GM23248 (cell line): Measurements from ENCODE around the gene F9. TPM values are rescaled to one million over a fixed set of nuclear protein-coding genes. Genes with fewer than 3 reads are reported as not detected.

Source experiments
- DNase-seq: peaks from one replicate; pipeline ENCODE4 v3.0.0-alpha.2; 2015
- H2AFZ ChIP-seq: fragments of 200-600 bp; sonication (generic); 2 replicates; pipeline ENCODE4 v1.6.1; 2016; ENCODE audit warnings: antibody characterized with exemption
- H3F3A ChIP-seq: fragments of 200-600 bp; sonication (generic); 2 replicates; pipeline ENCODE4 v1.6.1; 2016; ENCODE audit warnings: mild to moderate bottlenecking, antibody characterized with exemption, mixed run types; ENCODE audit not compliant: insufficient read depth
- H3K27ac ChIP-seq: fragments of 200-600 bp; sonication (generic); 2 replicates; pipeline ENCODE4 v1.5.1; 2016; ENCODE audit warnings: mild to moderate bottlenecking
- H3K27me3 ChIP-seq: fragments of 200-600 bp; sonication (generic); replicated peaks from 2 replicates; pipeline ENCODE4 v1.6.1; 2016; ENCODE audit warnings: mild to moderate bottlenecking; ENCODE audit not compliant: insufficient read depth
- H3K36me3 ChIP-seq: fragments of 200-600 bp; sonication (generic); 2 replicates; pipeline ENCODE4 v1.6.1; 2016; ENCODE audit warnings: low read depth, mild to moderate bottlenecking
- H3K4me1 ChIP-seq: fragments of 200-600 bp; sonication (generic); 2 replicates; pipeline ENCODE4 v1.6.1; 2016; ENCODE audit warnings: mild to moderate bottlenecking; ENCODE audit not compliant: insufficient read depth
- H3K4me2 ChIP-seq: fragments of 200-600 bp; sonication (generic); one replicate; pipeline ENCODE4 v1.6.1; 2016; ENCODE audit warnings: mild to moderate bottlenecking; ENCODE audit not compliant: unreplicated experiment
- H3K4me3 ChIP-seq: fragments of 200-600 bp; sonication (generic); 2 replicates; pipeline ENCODE4 v1.5.1; 2016; ENCODE audit warnings: mild to moderate bottlenecking
- H3K79me2 ChIP-seq: fragments of 200-600 bp; sonication (generic); 2 replicates; pipeline ENCODE4 v1.6.1; 2016; ENCODE audit warnings: mild to moderate bottlenecking; ENCODE audit not compliant: insufficient read depth
- H3K9ac ChIP-seq: fragments of 200-600 bp; sonication (generic); 2 replicates; pipeline ENCODE4 v1.6.1; 2016; ENCODE audit warnings: mild to moderate bottlenecking
- H3K9me2 ChIP-seq: fragments of 200-600 bp; sonication (generic); 2 replicates; pipeline ENCODE4 v1.6.1; 2016; ENCODE audit warnings: mixed run types, mild to moderate bottlenecking, moderate library complexity; ENCODE audit not compliant: insufficient read depth
- H3K9me3 ChIP-seq: fragments of 200-600 bp; sonication (generic); one replicate; pipeline ENCODE4 v1.6.1; 2017; ENCODE audit warnings: low read depth
- H4K20me1 ChIP-seq: fragments of 200-600 bp; sonication (generic); 2 replicates; pipeline ENCODE4 v1.6.0; 2016; ENCODE audit not compliant: insufficient read depth
- EZH2 ChIP-seq: fragments of 200-600 bp; sonication (generic); IDR thresholded peaks from 2 replicates; pipeline ENCODE4 v1.6.1; 2018; ENCODE audit warnings: antibody characterized with exemption, mild to moderate bottlenecking; ENCODE audit not compliant: insufficient read depth, poor library complexity, severe bottlenecking
- EZH2phosphoT487 ChIP-seq: fragments of 200-600 bp; sonication (generic); IDR thresholded peaks from 2 replicates; pipeline ENCODE4 v1.6.1; 2018; ENCODE audit warnings: antibody characterized with exemption, moderate library complexity, mild to moderate bottlenecking, low read depth; ENCODE audit not compliant: insufficient read depth
- WGBS, 2 experiments: methylation state at CpG; one replicate each; pipeline ENCODE4 v1.1.6; 2015 to 2017; ENCODE audit warnings: low lambda C conversion rate in 2 of 2, low coverage in 1 of 2; ENCODE audit errors: missing lambda C conversion rate in 2 of 2; 5-methylcytosine and 5-hydroxymethylcytosine counted together
- in situ Hi-C: fragments of 300-500 bp; cut with MboI; formaldehyde crosslinking; loops from 2 replicates; pipeline ENCODE4 v1.15.0; 2020
- polyA plus RNA-seq: library from polyadenylated mRNA; unstranded; fragments of >200 nt; fragmentation: Nextera tagmentation; extraction: Ambion mirVana; gene quantifications from 2 replicates; pipeline ENCODE4 v1.2.1, GENCODE V29; 2016
- total RNA-seq: library from RNA; depleted of rRNA; stranded (reverse); fragments of >200 nt; shearing (Covaris generic); gene quantifications from 2 replicates; pipeline ENCODE4 v1.2.3, GENCODE V29; 2014; rRNA removed

Gene F9
- total and polyA plus RNA-seq, 2 experiments from 2014 or later = not detected

- TF ChIP-seq EZH2 (no peak), EZH2phosphoT487 (no peak)
- Histone ChIP-seq H3K9me3 (no peaks in the 10 kb centered on the region), H3K4me2 (no peak overlapping the region), H3K4me3 (no peak overlapping the region), H4K20me1 (no peaks in the 10 kb centered on the region), H3K27me3 (0 out of 2 replicates have a peak, but pooled peaks cover 3% of the 10 kb centered on the region), H3F3A (no peaks in the 10 kb centered on the region), H3K79me2 (no peaks in the 10 kb centered on the region), H3K4me1 (no peaks in the 10 kb centered on the region), H3K9me2 (no peaks in the 10 kb centered on the region), H3K9ac (no peak overlapping the region), H2AFZ (no peak overlapping the region), H3K36me3 (no peaks in the 10 kb centered on the region), H3K27ac (no peak overlapping the region)
- 59 to 82% methylated on average over 1 of the region's 1 CpG for WGBS, 2 experiments
- no peak for DNase-seq
- in situ Hi-C loops = loop anchor here (25.0 kb wide), 2 partner anchors 730 to 805 kb away; no protein-coding TSS in a partner anchor
Observed at GRCh38 chrX:139566981-139567380, 36.4 kb downstream of the F9 start.

DNA sequence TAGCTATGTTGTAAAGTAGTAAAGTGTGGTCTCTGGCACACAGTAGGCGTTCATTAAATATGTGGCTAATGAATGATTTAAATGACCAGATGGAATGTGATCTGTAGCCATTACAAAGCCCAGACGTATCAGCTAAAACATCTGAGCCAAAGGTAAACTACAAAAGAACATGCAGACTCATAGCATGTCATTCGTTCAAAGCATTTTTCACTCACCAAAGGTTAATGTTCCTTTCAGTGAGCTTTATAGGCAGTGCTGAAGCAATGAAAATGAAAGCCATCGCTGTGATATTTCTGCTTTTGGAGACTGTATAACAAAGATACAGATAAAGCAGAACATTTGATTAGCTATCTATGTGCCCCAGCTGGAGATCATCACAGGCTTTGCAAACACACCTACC lies 50.5 kb downstream of the F9 start:
- in situ Hi-C loops = no loop called here

GRCh38 chrX:139585613-139586012 lies 55.1 kb downstream of the F9 start:
- TF ChIP-seq EZH2 (no peak), EZH2phosphoT487 (no peak)
- Histone ChIP-seq H3K4me2 (no peak overlapping the region), H3K9me3 (no peaks in the 10 kb centered on the region), H3K4me3 (no peak overlapping the region), H3K36me3 (no peaks in the 10 kb centered on the region), H3K9ac (no peak overlapping the region), H3K4me1 (no peaks in the 10 kb centered on the region), H3K27me3 (no peaks in the 10 kb centered on the region), H3F3A (no peaks in the 10 kb centered on the region), H3K27ac (no peak overlapping the region), H3K9me2 (no peaks in the 10 kb centered on the region), H4K20me1 (no peaks in the 10 kb centered on the region), H3K79me2 (no peaks in the 10 kb centered on the region), H2AFZ (no peak overlapping the region)
- DNase-seq = no peak
- 42 to 53% methylated on average over 5 of the region's 5 CpGs for WGBS, 2 experiments
- in situ Hi-C loops = no loop called here

More for the DNA sequence above, 50.5 kb downstream of the F9 start:
- H3K9me2 ChIP-seq = no peaks in the 10 kb centered on the region
- H3K4me3 ChIP-seq = no peak overlapping the region
- no peaks in the 10 kb centered on the region for H3K27me3 ChIP-seq
- H4K20me1 ChIP-seq = no peaks in the 10 kb centered on the region
- no peak overlapping the region for H3K4me2 ChIP-seq
- H3K36me3 ChIP-seq = no peaks in the 10 kb centered on the region
- no peak overlapping the region for H3K27ac ChIP-seq
- no peak for TF ChIP-seq EZH2phosphoT487
- no peak for TF ChIP-seq EZH2
- no peak for DNase-seq
- no peaks in the 10 kb centered on the region for H3K79me2 ChIP-seq
- H3K9me3 ChIP-seq = no peaks in the 10 kb centered on the region
- WGBS, 2 experiments = 13 to 19% methylated on average over 4 of the region's 4 CpGs
- no peak overlapping the region for H2AFZ ChIP-seq
- no peaks in the 10 kb centered on the region for H3K4me1 ChIP-seq
- no peak overlapping the region for H3K9ac ChIP-seq
- H3F3A ChIP-seq = no peaks in the 10 kb centered on the region

GRCh38 chrX:139596068-139596467 lies 65.5 kb downstream of the F9 start:
- Histone ChIP-seq H3K36me3 (no peaks in the 10 kb centered on the region), H2AFZ (no peak overlapping the region), H3F3A (no peaks in the 10 kb centered on the region), H3K4me1 (no peaks in the 10 kb centered on the region), H3K27me3 (no peaks in the 10 kb centered on the region), H3K9me3 (no peaks in the 10 kb centered on the region), H3K4me2 (no peak overlapping the region), H3K4me3 (no peak overlapping the region), H3K27ac (no peak overlapping the region), H3K79me2 (no peaks in the 10 kb centered on the region), H4K20me1 (no peaks in the 10 kb centered on the region), H3K9me2 (no peaks in the 10 kb centered on the region), H3K9ac (no peak overlapping the region)
- in situ Hi-C loops = no loop called here
- 28 to 30% methylated on average over 4 of the region's 4 CpGs for WGBS, 2 experiments
- DNase-seq = no peak
- no peak for TF ChIP-seq EZH2phosphoT487
- TF ChIP-seq EZH2 = no peak

DNA sequence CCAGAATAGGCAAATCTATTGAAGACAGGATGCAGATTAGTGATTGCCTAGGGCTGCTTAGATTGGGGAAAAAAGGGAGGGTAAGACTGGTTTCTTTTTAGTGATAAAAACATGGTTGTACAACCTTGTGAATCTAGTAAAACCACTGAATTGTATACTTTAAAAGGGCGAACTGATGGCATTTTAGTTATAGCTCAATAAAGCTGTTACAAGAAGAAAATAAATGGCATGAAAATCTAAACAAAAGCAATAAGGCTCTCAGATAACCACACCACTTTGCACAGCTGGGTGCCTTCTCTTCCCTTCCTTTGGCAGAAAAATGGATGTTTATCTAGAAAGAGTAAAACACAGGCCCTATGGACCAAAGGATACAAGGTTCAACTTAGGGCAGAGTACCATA lies 69.6 kb downstream of the F9 start:
- Histone ChIP-seq H3K4me1 (no peaks in the 10 kb centered on the region), H3K79me2 (no peaks in the 10 kb centered on the region), H3K36me3 (no peaks in the 10 kb centered on the region), H3K27me3 (no peaks in the 10 kb centered on the region), H3K9ac (no peak overlapping the region), H3K4me2 (no peak overlapping the region), H3K27ac (no peak overlapping the region), H2AFZ (no peak overlapping the region), H3K9me3 (no peaks in the 10 kb centered on the region), H3K9me2 (no peaks in the 10 kb centered on the region), H3F3A (no peaks in the 10 kb centered on the region), H3K4me3 (no peak overlapping the region), H4K20me1 (no peaks in the 10 kb centered on the region)
- in situ Hi-C loops = no loop called here
- WGBS, 2 experiments = 30 to 44% methylated on average over 1 of the region's 1 CpG
- no peak for TF ChIP-seq EZH2phosphoT487
- no peak for TF ChIP-seq EZH2
- DNase-seq = no peak

Other genes starting within 250 kb of the F9 start
- gene MCF2, start 177.4 kb downstream of the F9 start, total RNA-seq = not detected in 2 replicates
- gene MCF2, start 177.4 kb downstream of the F9 start, polyA plus RNA-seq = 0.11 TPM in 1 of 2 replicates, not detected in the other